ENCODE data around the gene ALX4.

Gene ALX4

GRCh38 chr11:44315947-44316658 is 6.2 kb upstream of the ALX4 start:
- DNase-seq (ENCODE audit: low spot score): no peak

- no peak for DNase-seq (ENCODE audit: low spot score)
These were observed 4.8 kb upstream of the ALX4 start for GRCh38 chr11:44314733-44315132.

GRCh38 chr11:44313761-44314489 is 4.0 kb upstream of the ALX4 start:
- no peak for DNase-seq (ENCODE audit: low spot score)

GRCh38 chr11:44312876-44313275 is 2.9 kb upstream of the ALX4 start:
- DNase-seq (ENCODE audit: low spot score): no peak

- no peak for DNase-seq (ENCODE audit: low spot score)
These were observed 1.7 kb upstream of the ALX4 start for GRCh38 chr11:44311339-44312261.

GRCh38 chr11:44310463-44311272 is 729 bp upstream of the ALX4 start:
- no peak for DNase-seq (ENCODE audit: low spot score)

- DNase-seq (ENCODE audit: low spot score): no peak
These were observed 195 bp upstream of the ALX4 start for GRCh38 chr11:44310206-44310462.

GRCh38 chr11:44308923-44309477 is 939 bp downstream of the ALX4 start:
- no peak for DNase-seq (ENCODE audit: low spot score)

- no peak for DNase-seq (ENCODE audit: low spot score)
These were observed 1.6 kb downstream of the ALX4 start for GRCh38 chr11:44308256-44308922.

- no peak for DNase-seq (ENCODE audit: low spot score)
These were observed 2.4 kb downstream of the ALX4 start for GRCh38 chr11:44307340-44308099.

GRCh38 chr11:44306918-44307244 is 3.1 kb downstream of the ALX4 start:
- no peak for DNase-seq (ENCODE audit: low spot score)

GRCh38 chr11:44306052-44306917 is 3.7 kb downstream of the ALX4 start:
- DNase-seq (ENCODE audit: low spot score): no peak

GRCh38 chr11:44305470-44306051 is 4.4 kb downstream of the ALX4 start:
- DNase-seq (ENCODE audit: low spot score): no peak

GRCh38 chr11:44305026-44305469 is 4.9 kb downstream of the ALX4 start:
- no peak for DNase-seq (ENCODE audit: low spot score)

- no peak for DNase-seq (ENCODE audit: low spot score)
These were observed 5.6 kb downstream of the ALX4 start for GRCh38 chr11:44304091-44305025.

GRCh38 chr11:44303401-44303938 is 6.5 kb downstream of the ALX4 start:
- DNase-seq (ENCODE audit: low spot score): no peak

- no peak for DNase-seq (ENCODE audit: low spot score)
These were observed 8.2 kb downstream of the ALX4 start for GRCh38 chr11:44301564-44302271.
